Dendritic cell treated with granulocyte-macrophage colony-stimulating factor and Interleukin-4, amounts not matched to agents 40 ng/mL and 50 ng/mL, for 4 days (primary cell): ENCODE measurements around the gene ZNF213.

Source experiments
- H3K27ac Mint-ChIP-seq: one replicate; pipeline ENCODE4 v1.8.0; 2022; ENCODE audit warnings: mild to moderate bottlenecking, mixed read lengths
- H3K27me3 Mint-ChIP-seq: one replicate; pipeline ENCODE4 v1.8.0; 2022; ENCODE audit warnings: mild to moderate bottlenecking, mixed read lengths
- H3K36me3 Mint-ChIP-seq: one replicate; pipeline ENCODE4 v1.8.0; 2022; ENCODE audit warnings: low read depth, mixed read lengths
- H3K4me1 Mint-ChIP-seq: one replicate; pipeline ENCODE4 v1.8.0; 2022; ENCODE audit warnings: low read depth, mixed read lengths
- H3K4me3 Mint-ChIP-seq: one replicate; pipeline ENCODE4 v1.8.0; 2022; ENCODE audit warnings: mild to moderate bottlenecking, moderate library complexity, mixed read lengths
- H3K9me3 Mint-ChIP-seq: one replicate; pipeline ENCODE4 v1.8.0; 2022; ENCODE audit warnings: mixed read lengths
- intact Hi-C: fragments of 100-400 bp; cut with micrococcal nuclease; formaldehyde crosslinking; loops from one replicate; pipeline ENCODE4 v1.15.0; 2022

The ZNF213 gene

DNA sequence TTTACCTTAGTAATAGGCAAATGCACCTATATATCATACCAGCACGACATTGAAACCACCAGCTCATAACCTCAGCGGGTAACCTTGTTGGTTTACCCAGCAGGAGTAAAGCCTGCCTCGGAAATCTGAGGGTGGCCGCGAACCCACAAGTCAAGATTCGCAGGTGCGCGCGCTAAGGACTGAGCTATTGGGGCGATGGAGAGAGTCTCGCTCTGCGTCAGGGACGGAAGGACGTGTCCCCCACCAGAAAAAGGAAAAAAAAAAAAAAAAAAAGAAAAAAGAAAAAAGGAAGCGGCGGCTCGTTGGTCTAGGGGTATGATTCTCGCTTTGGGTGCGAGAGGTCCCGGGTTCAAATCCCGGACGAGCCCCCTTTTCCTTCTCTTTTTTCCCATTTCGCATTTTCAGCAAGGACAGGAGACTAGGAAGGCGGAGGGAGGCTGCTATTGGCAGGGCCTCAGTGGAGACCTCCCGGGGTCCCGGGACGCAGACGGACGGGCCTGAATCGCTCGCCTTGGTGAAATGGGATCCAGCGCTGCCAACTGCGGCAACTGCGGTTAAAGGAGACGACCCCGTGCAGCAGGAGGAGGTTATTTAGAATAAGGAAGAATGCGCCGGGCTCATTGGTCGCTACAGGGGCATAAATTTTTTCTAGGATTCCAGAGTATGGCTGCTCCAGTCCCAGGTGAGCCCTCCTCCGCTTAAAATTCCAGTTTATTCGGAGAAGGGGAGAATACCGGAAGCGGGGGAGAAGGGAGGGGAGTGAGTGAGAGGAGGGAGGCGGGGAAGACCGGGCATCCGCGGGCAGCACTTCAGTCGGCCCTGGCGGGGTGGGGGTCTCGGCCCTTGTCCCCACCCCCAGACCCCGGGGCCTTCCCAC, 53.2 kb downstream of the ZNF213 start, which contains the start of gene OR1F1:
Gene OR1F1, plus strand, starts transcription at position 407 of the 877 bp plus-strand sequence.
- intact Hi-C loops, result no loop called here
- Mint-ChIP-seq H3K27me3 (peaks cover 97% of the 10 kb centered on the region), H3K4me1 (peaks cover 40% of the 10 kb centered on the region), H3K27ac (no peak within 1 kb of the TSS), H3K4me3 (no peak within 1 kb of the TSS), H3K36me3 (peaks cover 1% of the 10 kb centered on the region), H3K9me3 (no peaks in the 10 kb centered on the region)

- intact Hi-C loops, result no loop called here
- peaks cover 34% of the 10 kb centered on the region for H3K4me1 Mint-ChIP-seq
Measured at GRCh38 chr16:3188675-3188924, 53.8 kb downstream of the ZNF213 start.

DNA sequence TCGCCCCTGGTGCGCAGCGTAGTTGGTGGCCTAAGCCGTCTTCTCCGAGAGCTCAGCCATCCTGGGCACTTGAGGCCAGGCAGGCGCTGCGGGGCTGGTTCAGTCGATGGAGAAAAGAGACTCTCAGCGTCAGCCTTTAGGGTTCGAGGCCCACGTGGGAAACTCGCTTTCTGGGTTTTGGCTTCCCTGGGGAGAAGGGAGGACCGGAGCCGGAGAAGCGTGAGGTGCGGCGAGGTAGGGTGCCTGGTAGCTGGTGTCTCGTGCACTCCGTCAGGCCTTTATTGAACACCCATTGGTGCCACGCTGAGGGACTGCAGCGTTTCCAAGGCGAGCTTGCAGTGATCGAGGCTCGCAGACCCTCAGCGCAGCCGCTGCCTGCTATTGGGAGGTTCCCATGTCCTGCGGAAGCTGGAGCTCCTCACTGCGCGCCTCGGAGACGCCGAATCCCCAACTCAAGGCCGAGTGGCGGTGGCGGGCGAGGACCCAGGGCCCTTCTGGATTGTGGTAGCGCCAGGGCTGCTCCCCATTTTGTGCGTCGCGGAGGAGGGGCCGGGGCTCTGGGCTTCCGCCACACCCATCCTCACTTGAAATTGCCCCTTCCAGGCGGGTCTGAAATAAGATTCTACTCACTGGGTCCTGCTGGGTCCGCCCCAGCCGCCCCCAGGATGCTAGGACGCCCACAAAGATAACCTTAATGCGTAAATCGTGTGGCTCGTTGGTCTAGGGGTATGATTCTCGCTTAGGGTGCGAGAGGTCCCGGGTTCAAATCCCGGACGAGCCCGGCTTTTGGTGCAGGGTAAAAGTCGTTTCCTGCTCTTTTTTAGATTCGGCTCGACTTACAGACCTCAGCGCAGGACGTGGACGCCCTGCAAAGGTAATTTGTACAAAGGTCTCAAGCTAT, 54.3 kb downstream of the ZNF213 start:
- no peaks in the 10 kb centered on the region for H3K9me3 Mint-ChIP-seq
- intact Hi-C loops, result no loop called here
- peaks cover 28% of the 10 kb centered on the region for H3K4me1 Mint-ChIP-seq
- no peak overlapping the region for H3K4me3 Mint-ChIP-seq
- peaks cover 4% of the 10 kb centered on the region for H3K36me3 Mint-ChIP-seq
- H3K27me3 Mint-ChIP-seq, result peaks cover 97% of the 10 kb centered on the region
- no peak overlapping the region for H3K27ac Mint-ChIP-seq

More at GRCh38 chr16:3188675-3188924, 53.8 kb downstream of the ZNF213 start:
- H3K9me3 Mint-ChIP-seq, result no peaks in the 10 kb centered on the region
- H3K27ac Mint-ChIP-seq, result no peak overlapping the region
- no peak overlapping the region for H3K4me3 Mint-ChIP-seq
- peaks cover 4% of the 10 kb centered on the region for H3K36me3 Mint-ChIP-seq
- H3K27me3 Mint-ChIP-seq, result peaks cover 97% of the 10 kb centered on the region

DNA sequence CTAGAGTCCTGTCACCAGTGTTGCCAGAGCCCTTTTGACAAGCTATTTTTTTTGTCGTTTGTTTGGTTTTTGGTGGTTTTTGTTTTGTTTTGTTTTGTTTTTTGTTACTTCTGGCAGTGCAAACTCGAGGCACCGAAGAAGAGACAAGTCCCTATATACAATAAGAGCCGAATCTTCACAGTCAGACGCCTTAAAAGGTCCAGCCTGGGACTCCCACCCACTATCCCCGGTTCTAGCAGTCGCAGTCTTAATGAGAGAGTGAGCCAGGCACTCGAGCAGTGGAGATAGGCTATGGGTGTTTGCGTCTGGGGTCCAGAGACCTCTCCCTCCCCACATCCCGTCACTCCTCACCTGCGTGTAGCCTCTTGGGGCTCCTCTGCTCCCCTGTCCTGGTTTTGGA, 55.0 kb downstream of the ZNF213 start:
- intact Hi-C loops, result no loop called here
- H3K4me1 Mint-ChIP-seq, result peaks cover 27% of the 10 kb centered on the region

DNA sequence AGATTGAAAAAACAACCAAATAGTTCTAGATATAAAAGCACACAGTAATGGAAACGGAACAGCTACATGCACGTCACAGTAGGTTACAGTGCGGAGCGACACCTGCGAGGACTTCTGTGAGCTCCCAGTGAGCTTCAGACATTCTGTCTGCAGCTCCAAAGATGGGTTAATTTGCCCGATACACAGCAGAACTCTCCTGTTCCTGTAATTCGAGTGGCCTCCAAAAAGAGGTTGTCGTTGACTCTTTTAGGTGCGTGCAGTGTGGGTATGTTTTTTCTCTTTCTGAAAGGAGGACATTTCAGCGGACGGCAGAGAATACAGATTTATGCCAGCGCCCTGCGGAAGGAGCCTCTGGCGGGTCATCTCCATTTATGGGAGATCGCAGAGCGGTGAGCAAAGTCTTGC, 56.1 kb downstream of the ZNF213 start:
- Mint-ChIP-seq H3K4me3 (no peak overlapping the region), H3K27ac (no peak overlapping the region), H3K36me3 (peaks cover 4% of the 10 kb centered on the region), H3K27me3 (peaks cover 100% of the 10 kb centered on the region), H3K4me1 (peaks cover 27% of the 10 kb centered on the region), H3K9me3 (no peaks in the 10 kb centered on the region)
- intact Hi-C loops, result no loop called here

More for the DNA sequence above, 55.0 kb downstream of the ZNF213 start:
- no peak overlapping the region for H3K27ac Mint-ChIP-seq
- peaks cover 4% of the 10 kb centered on the region for H3K36me3 Mint-ChIP-seq
- H3K27me3 Mint-ChIP-seq, result peaks cover 97% of the 10 kb centered on the region
- H3K4me3 Mint-ChIP-seq, result no peak overlapping the region
- H3K9me3 Mint-ChIP-seq, result no peaks in the 10 kb centered on the region
